ENCODE data around the gene PLXNA4. TPM values are rescaled to one million over a fixed set of nuclear protein-coding genes. Genes with fewer than 3 reads are reported as not detected.

Gene PLXNA4
- total RNA-seq, 3 donors from 2014 or later, result 0.08 to 0.38 (median 0.08) TPM

DNA sequence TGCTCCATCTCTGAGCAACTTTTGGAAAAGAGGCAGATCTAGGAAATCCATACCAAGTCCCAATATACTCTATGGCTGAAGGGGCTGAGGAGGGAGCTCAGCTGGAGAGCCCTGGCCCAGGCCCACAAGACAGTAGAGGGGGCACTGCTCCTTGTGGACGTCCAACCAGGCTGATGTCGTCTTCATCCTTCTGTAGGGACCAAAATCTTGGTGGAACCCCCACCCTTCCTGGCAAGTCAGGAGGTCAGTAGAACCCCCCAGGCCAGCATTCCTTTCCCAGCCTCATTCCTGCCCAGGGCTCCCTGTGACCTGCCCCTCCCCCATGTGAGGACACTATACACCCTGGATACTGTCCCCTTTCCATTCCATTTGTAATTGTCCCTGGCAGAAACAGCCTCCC, 152.0 kb downstream of the PLXNA4 start:
- DNase-seq (no peak), ATAC-seq (no peak)
- Mint-ChIP-seq H3K36me3 (ENCODE audit: insufficient read depth) (peaks cover 6% of the 10 kb centered on the region), H3K27me3 (ENCODE audit: low read depth) (no peaks in the 10 kb centered on the region), H3K4me1 (ENCODE audit: low read depth) (peaks cover 14% of the 10 kb centered on the region), H3K4me3 (no peak overlapping the region), H3K9me3 (peaks cover 9% of the 10 kb centered on the region)

DNA sequence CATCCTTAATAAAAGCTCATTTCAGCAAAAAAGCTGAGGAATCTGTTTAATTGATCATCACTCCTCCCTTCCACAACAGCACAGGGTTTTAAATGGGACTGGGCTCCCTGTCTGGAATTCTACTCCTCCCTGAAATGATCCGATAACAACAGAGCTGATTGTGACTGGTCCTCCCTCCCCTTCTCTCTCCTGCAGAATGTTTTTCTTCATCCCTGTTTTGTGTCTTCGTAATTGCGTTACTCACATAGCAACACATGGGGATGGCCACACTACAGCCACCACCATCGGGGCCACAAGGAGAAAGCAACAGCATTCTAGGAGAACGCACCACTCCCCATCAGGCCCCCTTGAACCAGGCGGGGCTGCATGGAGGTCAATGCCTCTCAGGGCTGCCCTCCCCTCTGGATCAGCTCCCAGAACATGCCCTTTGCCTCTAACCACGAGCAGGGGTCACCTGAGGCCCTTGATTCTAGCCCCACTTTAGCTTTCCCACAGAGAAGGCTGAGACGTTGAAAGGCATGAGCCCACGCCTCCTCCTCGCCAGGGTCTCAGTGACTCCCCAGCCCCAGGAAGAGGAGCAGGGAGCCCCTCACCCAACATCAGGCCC, 152.6 kb downstream of the PLXNA4 start:
- ATAC-seq, result no peak
- H3K4me3 Mint-ChIP-seq, result no peak overlapping the region
- H3K9me3 Mint-ChIP-seq, result peaks cover 9% of the 10 kb centered on the region
- DNase-seq, result no peak
- peaks cover 6% of the 10 kb centered on the region for H3K36me3 Mint-ChIP-seq (ENCODE audit: insufficient read depth)
- peaks cover 11% of the 10 kb centered on the region for H3K4me1 Mint-ChIP-seq (ENCODE audit: low read depth)
- H3K27me3 Mint-ChIP-seq (ENCODE audit: low read depth), result no peaks in the 10 kb centered on the region

DNA sequence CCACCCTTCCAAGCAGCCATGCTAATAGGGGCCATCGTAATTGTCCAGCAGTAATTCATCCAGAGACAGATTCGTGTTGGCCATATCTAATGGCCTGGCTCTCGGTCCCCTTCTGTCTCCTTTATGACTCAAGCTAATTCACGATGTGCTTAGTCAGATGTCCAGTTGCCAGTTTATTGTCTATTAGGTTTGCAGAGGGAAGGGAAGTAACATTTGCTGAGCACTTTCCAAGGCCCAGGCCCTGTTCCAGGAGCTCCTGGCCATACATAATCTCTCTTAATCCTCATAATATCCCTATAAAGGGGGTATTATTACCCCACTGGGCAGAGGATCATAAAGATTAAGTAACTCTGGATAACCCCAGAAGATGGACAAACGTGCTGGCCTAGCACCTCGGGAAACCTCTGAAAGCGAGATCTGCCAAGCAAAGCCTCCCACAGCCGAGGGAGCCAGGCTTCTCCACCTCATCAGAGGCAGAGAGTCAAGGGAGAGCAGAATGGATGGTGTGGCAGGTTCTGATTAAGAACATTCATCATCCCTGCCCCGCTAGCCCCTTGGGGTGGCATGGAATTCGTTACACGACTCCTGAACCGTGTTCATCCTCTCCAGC, 153.7 kb downstream of the PLXNA4 start:
- no peaks in the 10 kb centered on the region for H3K27me3 Mint-ChIP-seq (ENCODE audit: low read depth)
- no peak for DNase-seq
- H3K4me1 Mint-ChIP-seq (ENCODE audit: low read depth), result peaks cover 10% of the 10 kb centered on the region
- H3K4me3 Mint-ChIP-seq, result no peak overlapping the region
- H3K36me3 Mint-ChIP-seq (ENCODE audit: insufficient read depth), result peaks cover 6% of the 10 kb centered on the region
- no peak for ATAC-seq
- H3K9me3 Mint-ChIP-seq, result peaks cover 9% of the 10 kb centered on the region

DNA sequence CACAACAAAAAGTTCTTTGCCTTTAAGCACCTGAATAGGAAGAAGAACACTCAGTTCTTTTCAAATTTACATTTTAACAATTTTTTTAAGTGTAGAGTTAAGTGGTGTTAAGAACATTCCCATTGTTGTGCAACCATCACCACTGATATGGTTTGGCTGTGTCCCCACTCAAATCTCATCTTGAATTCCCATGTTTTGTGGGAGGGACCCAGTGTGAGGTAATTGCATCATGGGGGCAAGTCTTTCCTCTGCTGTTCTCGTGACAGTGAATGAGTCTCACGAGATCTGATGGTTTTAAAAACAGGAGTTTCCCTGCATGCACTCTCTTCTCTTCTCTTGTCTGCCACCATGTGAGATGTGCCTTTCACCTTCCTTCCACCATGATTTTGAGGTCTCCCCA, 155.7 kb downstream of the PLXNA4 start:
- peaks cover 6% of the 10 kb centered on the region for H3K36me3 Mint-ChIP-seq (ENCODE audit: insufficient read depth)
- ATAC-seq, result no peak
- no peaks in the 10 kb centered on the region for H3K27me3 Mint-ChIP-seq (ENCODE audit: low read depth)

DNA sequence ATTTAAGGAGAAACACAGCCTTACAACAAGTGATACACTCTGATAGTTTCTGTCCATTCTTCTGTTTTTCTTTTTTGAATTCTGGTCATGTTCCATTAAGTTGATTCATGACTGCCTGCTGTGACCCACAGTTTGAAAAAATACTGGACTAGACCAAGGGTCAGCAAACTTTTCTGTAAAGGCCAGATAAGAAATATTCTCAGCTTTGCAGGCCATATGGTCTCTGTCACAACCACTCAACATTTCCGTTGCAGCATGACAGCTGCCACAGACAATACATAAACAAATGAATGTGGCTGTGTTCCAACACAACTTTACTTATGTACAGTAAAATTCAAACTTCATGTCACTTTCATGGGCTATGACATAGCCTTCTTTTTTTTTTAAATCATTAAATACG, 156.7 kb downstream of the PLXNA4 start:
- DNase-seq (no peak), ATAC-seq (no peak)
- Mint-ChIP-seq H3K9me3 (peaks cover 9% of the 10 kb centered on the region), H3K27me3 (ENCODE audit: low read depth) (no peaks in the 10 kb centered on the region), H3K4me3 (no peak overlapping the region), H3K36me3 (ENCODE audit: insufficient read depth) (peaks cover 6% of the 10 kb centered on the region), H3K4me1 (ENCODE audit: low read depth) (peaks cover 2% of the 10 kb centered on the region)

More for the DNA sequence above, 155.7 kb downstream of the PLXNA4 start:
- peaks cover 5% of the 10 kb centered on the region for H3K4me1 Mint-ChIP-seq (ENCODE audit: low read depth)
- no peak overlapping the region for H3K4me3 Mint-ChIP-seq
- H3K9me3 Mint-ChIP-seq, result peaks cover 9% of the 10 kb centered on the region
- no peak for DNase-seq

DNA sequence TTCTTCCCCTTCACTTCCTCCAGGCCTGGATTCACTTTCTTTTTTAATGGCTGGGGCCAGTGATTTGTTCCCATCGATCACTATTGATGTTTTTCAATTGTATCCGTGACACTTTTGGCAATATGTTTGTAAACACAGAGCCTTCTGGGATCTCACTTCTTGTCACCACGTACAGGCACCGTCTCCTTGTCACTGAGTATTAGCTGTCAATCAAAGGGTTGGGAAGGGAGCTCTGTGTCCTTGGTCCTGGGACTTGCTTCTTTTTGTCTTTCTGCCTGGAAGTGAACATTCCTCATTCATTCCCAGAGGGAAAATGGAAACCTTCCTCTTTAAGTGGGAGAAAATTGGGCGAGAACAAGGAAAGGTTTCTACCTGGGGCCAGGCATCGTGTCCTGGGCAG, 157.4 kb downstream of the PLXNA4 start:
- Mint-ChIP-seq H3K9me3 (peaks cover 9% of the 10 kb centered on the region), H3K4me3 (no peak overlapping the region), H3K4me1 (ENCODE audit: low read depth) (peaks cover 2% of the 10 kb centered on the region), H3K36me3 (ENCODE audit: insufficient read depth) (peaks cover 6% of the 10 kb centered on the region), H3K27me3 (ENCODE audit: low read depth) (no peaks in the 10 kb centered on the region)
- no peak for ATAC-seq
- no peak for DNase-seq

DNA sequence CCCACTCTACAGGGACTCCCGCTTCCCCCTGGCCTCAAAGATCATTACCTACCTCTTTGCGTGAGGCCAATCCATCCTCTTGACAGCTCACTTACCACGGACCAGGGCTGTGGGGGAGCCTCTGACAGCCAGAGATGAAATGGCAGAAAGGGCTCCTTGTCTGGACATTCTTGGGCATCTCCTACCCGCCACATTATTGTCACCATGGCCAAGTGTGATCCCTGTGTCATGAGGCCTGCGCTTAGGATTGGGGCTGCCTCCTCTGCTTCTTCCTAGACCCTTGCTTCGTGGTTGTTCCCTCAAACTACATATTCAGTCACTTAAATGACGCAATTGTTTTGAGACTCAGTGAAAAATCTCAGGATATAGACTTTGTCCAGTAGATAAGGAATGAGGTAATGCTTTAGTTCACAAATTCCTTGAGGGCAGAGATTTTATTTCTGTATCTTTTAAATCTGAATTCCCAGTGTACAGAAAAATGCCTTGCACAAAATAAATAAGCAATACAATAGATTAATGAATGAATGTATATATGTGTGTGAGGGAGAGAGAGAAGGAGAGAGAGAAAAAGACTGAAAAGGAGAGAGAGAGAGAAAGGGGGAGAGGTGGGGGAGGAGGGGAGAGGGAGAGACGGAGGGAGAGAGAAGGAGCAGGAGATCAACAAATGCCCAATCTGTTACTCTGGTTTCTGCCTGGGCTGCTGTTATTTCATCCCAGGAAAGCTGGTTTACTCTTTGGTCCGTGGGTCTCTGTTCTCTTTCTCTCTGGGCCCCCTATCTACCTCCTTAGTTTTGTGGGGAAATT, 159.0 kb downstream of the PLXNA4 start:
- no peaks in the 10 kb centered on the region for H3K27me3 Mint-ChIP-seq (ENCODE audit: low read depth)
- ATAC-seq, result no peak
- peaks cover 5% of the 10 kb centered on the region for H3K4me1 Mint-ChIP-seq (ENCODE audit: low read depth)
- H3K36me3 Mint-ChIP-seq (ENCODE audit: insufficient read depth), result peaks cover 6% of the 10 kb centered on the region
- peaks cover 9% of the 10 kb centered on the region for H3K9me3 Mint-ChIP-seq
- no peak for DNase-seq
- H3K4me3 Mint-ChIP-seq, result no peak overlapping the region

DNA sequence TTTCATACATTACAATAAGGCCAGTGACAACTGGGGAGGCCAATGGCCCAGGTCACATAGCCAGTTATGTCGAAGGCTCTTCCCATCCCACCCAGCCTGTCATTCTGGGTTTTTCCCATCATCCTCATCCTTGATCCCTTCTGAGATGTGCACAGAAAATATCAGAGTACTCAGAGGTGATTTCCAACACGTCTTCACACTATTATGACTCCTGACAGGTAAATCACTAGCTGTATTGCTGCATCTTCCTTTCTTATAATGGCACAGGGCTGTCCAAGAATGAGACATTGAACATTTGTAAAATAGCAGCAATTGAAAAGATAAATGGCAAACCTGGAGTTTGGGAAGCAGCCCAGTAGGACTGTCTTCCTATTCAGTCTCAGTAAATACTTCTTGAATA, 159.9 kb downstream of the PLXNA4 start:
- Mint-ChIP-seq H3K4me3 (no peak overlapping the region), H3K27me3 (ENCODE audit: low read depth) (no peaks in the 10 kb centered on the region), H3K9me3 (peaks cover 8% of the 10 kb centered on the region), H3K36me3 (ENCODE audit: insufficient read depth) (peaks cover 6% of the 10 kb centered on the region), H3K4me1 (ENCODE audit: low read depth) (peaks cover 9% of the 10 kb centered on the region)
- ATAC-seq, result no peak
- DNase-seq, result no peak

DNA sequence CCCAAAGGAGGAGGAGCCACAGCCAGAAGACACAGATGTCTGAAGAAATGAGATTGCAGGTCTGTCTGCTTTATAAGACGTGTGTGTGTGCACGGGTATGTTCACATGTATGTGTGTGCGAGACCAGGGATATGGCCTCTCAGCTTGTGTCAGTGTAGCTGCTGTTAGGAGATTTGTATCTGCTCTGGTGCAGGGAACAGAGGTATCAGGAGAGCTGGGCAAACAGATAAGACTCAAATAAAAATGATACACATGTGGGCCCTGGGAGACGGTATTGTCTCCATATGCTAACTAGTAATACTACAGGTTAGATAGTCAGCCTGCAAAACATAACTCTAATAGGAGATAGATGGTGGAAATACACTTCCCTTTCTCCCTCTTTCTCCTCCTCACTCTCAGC, 161.0 kb downstream of the PLXNA4 start:
- DNase-seq, result no peak
- Mint-ChIP-seq H3K9me3 (no peaks in the 10 kb centered on the region), H3K27me3 (ENCODE audit: low read depth) (no peaks in the 10 kb centered on the region), H3K4me3 (no peak overlapping the region), H3K4me1 (ENCODE audit: low read depth) (peaks cover 9% of the 10 kb centered on the region), H3K36me3 (ENCODE audit: insufficient read depth) (no peaks in the 10 kb centered on the region)
- ATAC-seq, result no peak

DNA sequence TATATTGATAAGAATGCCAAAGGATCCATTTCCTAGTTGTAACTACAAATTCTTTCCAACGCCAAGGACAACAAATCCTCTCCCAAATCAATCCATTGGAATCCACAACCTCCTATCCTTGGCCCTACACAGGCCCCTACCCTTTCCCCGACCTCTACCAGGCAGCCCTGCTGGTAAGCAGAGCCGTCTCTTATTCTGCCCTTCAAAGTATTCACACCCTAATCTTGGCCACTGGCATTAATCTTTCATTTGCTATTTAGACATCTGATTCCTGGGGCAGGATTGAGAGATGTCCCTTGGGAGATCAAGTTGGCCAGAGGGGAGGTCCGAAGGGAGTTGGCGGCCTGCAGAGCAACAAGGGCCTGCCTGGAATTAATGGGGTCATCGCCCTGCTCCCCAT, 161.4 kb downstream of the PLXNA4 start:
- DNase-seq, result no peak
- Mint-ChIP-seq H3K27me3 (ENCODE audit: low read depth) (no peaks in the 10 kb centered on the region), H3K4me1 (ENCODE audit: low read depth) (peaks cover 9% of the 10 kb centered on the region), H3K9me3 (no peaks in the 10 kb centered on the region), H3K36me3 (ENCODE audit: insufficient read depth) (no peaks in the 10 kb centered on the region), H3K4me3 (no peak overlapping the region)
- no peak for ATAC-seq

DNA sequence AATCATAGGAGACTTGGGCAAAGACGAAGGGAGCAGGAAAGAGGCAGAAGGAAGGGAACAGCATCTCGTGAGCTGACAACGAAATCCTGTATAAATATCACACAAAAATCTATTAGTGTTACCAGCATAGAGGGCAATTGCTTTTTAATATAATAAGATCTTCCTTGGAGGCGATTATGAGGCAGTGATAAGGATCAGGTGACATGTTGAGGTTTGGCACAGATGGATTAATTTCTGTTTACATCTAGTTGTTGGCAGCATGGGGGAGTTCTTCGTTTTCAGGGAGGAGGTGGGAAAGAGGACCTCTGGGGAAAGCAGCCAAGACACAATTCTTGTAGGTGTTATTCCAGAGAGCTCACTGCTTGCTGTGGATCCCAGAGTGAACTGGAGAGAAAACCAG, 163.8 kb downstream of the PLXNA4 start:
- peaks cover 6% of the 10 kb centered on the region for H3K4me1 Mint-ChIP-seq (ENCODE audit: low read depth)
- DNase-seq, result no peak
- ATAC-seq, result no peak
- no peak overlapping the region for H3K4me3 Mint-ChIP-seq
- H3K27me3 Mint-ChIP-seq (ENCODE audit: low read depth), result no peaks in the 10 kb centered on the region
- no peaks in the 10 kb centered on the region for H3K9me3 Mint-ChIP-seq
- no peaks in the 10 kb centered on the region for H3K36me3 Mint-ChIP-seq (ENCODE audit: insufficient read depth)

DNA sequence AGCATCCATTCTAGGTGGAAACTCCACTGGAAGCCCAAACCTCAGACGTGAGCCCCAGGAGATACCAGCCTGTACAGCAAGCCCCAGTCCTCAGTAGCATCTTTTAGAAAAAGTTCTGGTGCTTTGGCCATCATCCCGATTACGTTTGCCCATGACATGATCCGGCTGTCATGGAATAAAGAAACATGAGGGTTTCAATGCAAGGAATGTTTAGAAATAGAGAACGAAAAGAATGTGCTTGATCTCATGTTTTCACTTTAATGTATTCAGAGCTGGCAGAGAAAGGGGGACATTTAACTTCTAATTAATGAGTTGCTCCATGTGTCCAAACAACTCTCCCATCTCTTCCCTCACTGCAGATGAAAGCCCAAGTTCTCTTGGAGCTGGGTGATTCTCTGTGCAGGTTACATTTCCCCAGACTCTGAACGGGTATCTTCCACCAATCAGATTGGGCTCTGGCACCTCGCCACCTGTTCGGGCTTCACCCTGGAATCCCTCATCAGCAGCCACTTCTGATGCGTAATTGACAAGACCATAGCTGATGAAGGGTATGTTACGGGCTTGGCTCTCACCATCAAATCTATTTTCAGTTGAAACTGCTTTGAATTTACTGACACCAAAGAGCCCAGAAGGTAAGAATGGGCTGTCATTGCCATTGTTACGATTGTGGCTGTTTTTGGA, 165.3 kb downstream of the PLXNA4 start:
- Mint-ChIP-seq H3K36me3 (ENCODE audit: insufficient read depth) (no peaks in the 10 kb centered on the region), H3K9me3 (no peaks in the 10 kb centered on the region)

DNA sequence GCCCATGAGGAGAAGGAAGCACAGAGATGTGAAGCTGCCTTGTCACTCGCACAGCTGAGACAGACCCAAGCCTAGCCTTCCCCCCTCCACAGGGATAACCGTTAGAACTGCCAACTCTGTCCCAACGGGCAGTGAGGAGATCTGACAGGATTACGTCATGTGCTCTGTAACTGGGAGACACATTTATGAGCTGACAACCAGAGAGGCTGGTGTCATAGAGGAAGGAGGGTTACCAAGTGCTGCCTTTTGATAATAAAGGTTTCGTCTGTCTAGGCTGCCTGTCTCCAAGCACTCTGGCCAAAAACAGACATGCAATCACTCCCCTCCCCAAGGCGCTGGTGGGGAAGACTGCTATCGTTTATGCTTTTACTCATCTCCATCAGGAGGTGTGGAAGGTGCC, 165.9 kb downstream of the PLXNA4 start:
- H3K9me3 Mint-ChIP-seq, result no peaks in the 10 kb centered on the region
- peaks cover 6% of the 10 kb centered on the region for H3K4me1 Mint-ChIP-seq (ENCODE audit: low read depth)
- ATAC-seq (no peak), DNase-seq (no peak)
- no peaks in the 10 kb centered on the region for H3K36me3 Mint-ChIP-seq (ENCODE audit: insufficient read depth)
- H3K27me3 Mint-ChIP-seq (ENCODE audit: low read depth), result no peaks in the 10 kb centered on the region
- H3K4me3 Mint-ChIP-seq, result no peak overlapping the region

More for the DNA sequence above, 165.3 kb downstream of the PLXNA4 start:
- no peak for ATAC-seq
- H3K4me3 Mint-ChIP-seq, result no peak overlapping the region
- H3K4me1 Mint-ChIP-seq (ENCODE audit: low read depth), result peaks cover 6% of the 10 kb centered on the region
- DNase-seq, result no peak
- no peaks in the 10 kb centered on the region for H3K27me3 Mint-ChIP-seq (ENCODE audit: low read depth)

DNA sequence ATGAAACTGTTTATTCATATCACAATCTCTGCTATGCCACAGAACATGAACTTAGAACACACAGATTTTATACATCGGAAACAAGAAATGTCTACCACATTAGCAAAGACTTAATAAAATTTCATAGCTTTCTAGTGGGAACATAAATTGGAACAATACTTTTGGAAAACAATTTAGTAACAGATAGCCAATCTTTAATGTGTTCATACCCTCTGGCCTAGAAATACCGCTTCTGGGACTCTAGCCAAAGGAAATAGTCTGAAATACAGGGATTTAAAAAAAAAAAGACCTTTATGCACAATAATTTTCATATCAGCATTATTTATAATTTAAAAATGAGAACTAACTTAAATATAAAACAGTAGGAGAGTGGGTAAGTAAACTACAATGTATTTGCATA, 168.5 kb downstream of the PLXNA4 start:
- Mint-ChIP-seq H3K4me1 (ENCODE audit: low read depth) (peaks cover 6% of the 10 kb centered on the region), H3K4me3 (no peak overlapping the region), H3K9me3 (no peaks in the 10 kb centered on the region), H3K27me3 (ENCODE audit: low read depth) (no peaks in the 10 kb centered on the region), H3K36me3 (ENCODE audit: insufficient read depth) (no peaks in the 10 kb centered on the region)
- ATAC-seq (no peak), DNase-seq (no peak)
